Calu3 (cell line): Measurements from ENCODE around the gene SLC31A1. TPM values are rescaled to one million over a fixed set of nuclear protein-coding genes. Genes with fewer than 3 reads are reported as not detected.

ENCODE experiments used
- BruUV-seq: library from RNA; stranded (reverse); fragments of 400-500 nt; replicated peaks from 2 replicates; lab custom pipeline; 2021; lab: Mats Ljungman, UMichigan
- CTCF ChIA-PET: fragments of 300-600 bp; sonication (Branson Sonifier 250); formaldehyde crosslinking; loops from one replicate; lab custom pipeline; 2022; ENCODE audit warnings: antibody characterized with exemption; lab: Charles Lee
- DNase-seq: peaks from one replicate; pipeline ENCODE4 v3.0.0; 2022
- H3K27ac Mint-ChIP-seq: one replicate; pipeline ENCODE4 v1.8.0; 2022; ENCODE audit warnings: mixed read lengths; ENCODE audit not compliant: unreplicated experiment
- H3K27me3 Mint-ChIP-seq: one replicate; pipeline ENCODE4 v1.8.0; 2022; ENCODE audit warnings: mixed read lengths; ENCODE audit not compliant: unreplicated experiment
- H3K36me3 Mint-ChIP-seq: one replicate; pipeline ENCODE4 v1.8.0; 2022; ENCODE audit warnings: mild to moderate bottlenecking, moderate library complexity, mixed read lengths; ENCODE audit not compliant: insufficient read depth, unreplicated experiment
- H3K4me1 Mint-ChIP-seq: one replicate; pipeline ENCODE4 v1.8.0; 2022; ENCODE audit warnings: mild to moderate bottlenecking, low read depth, mixed read lengths; ENCODE audit not compliant: unreplicated experiment
- H3K4me3 Mint-ChIP-seq: one replicate; pipeline ENCODE4 v1.8.0; 2022; ENCODE audit warnings: mild to moderate bottlenecking, low read depth, moderate library complexity, mixed read lengths; ENCODE audit not compliant: unreplicated experiment
- H3K9me3 Mint-ChIP-seq: one replicate; pipeline ENCODE4 v1.8.0; 2022; ENCODE audit warnings: low read depth, mixed read lengths; ENCODE audit not compliant: unreplicated experiment
- intact Hi-C: fragments of 100-400 bp; cut with micrococcal nuclease; formaldehyde crosslinking; loops from one replicate; pipeline ENCODE4 v1.10.0; 2022; ENCODE audit not compliant: unreplicated experiment
- total RNA-seq: library from RNA; stranded (reverse); gene quantifications from 2 replicates; pipeline ENCODE4 v1.2.3, GENCODE V29; 2022
- TF ChIP-seq, protein P1 (sequence below): fragments of 200-600 bp; IDR thresholded peaks from one replicate; pipeline ENCODE4 v1.8.0; 2022; ENCODE audit warnings: antibody characterized with exemption; ENCODE audit not compliant: unreplicated experiment

SLC31A1 gene
- total RNA-seq, 1 experiment from 2014 or later, result 21.0 TPM

DNA sequence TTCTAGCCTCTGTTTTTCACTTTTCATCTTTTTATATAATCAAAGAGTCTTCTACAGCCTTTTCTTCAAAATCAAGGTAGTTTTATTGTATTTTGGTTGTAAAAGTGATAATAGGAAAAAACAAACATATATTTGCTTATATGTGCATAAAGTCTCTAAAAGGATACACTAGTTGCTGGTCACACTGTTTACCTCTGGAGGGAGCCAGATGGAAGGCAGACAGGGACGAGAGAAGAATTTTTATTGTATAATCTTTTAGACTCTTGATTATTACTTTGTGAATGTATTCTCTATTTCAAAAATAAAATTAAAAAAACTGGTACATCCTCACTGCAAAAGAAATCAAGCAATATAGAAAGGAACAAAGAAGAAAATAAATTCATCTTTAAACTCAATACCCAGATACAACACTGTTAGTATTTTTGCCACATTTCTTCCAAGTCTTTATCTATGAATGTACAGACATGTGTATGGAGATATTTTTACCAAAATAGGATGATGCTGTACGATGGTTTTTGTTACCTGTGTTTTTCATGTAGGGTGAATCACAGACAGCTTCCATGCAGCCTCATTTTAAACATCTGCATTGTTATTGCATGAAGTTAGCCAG, 88.0 kb downstream of the SLC31A1 start:
- no peak overlapping the region for H3K4me3 Mint-ChIP-seq
- no TSS peak for BruUV-seq
- intact Hi-C loops, result loop anchor here (1.0 kb wide), 2 partner anchors 98 to 349 kb away; no protein-coding TSS in a partner anchor
- no peaks in the 10 kb centered on the region for H3K27me3 Mint-ChIP-seq
- no peaks in the 10 kb centered on the region for H3K36me3 Mint-ChIP-seq
- CTCF ChIA-PET, result no interaction called here
- no peaks in the 10 kb centered on the region for H3K9me3 Mint-ChIP-seq
- TF ChIP-seq, protein P1, sequence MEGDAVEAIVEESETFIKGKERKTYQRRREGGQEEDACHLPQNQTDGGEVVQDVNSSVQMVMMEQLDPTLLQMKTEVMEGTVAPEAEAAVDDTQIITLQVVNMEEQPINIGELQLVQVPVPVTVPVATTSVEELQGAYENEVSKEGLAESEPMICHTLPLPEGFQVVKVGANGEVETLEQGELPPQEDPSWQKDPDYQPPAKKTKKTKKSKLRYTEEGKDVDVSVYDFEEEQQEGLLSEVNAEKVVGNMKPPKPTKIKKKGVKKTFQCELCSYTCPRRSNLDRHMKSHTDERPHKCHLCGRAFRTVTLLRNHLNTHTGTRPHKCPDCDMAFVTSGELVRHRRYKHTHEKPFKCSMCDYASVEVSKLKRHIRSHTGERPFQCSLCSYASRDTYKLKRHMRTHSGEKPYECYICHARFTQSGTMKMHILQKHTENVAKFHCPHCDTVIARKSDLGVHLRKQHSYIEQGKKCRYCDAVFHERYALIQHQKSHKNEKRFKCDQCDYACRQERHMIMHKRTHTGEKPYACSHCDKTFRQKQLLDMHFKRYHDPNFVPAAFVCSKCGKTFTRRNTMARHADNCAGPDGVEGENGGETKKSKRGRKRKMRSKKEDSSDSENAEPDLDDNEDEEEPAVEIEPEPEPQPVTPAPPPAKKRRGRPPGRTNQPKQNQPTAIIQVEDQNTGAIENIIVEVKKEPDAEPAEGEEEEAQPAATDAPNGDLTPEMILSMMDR, result peak; percentile 15
- peak; percentile 20 for DNase-seq
- no peaks in the 10 kb centered on the region for H3K4me1 Mint-ChIP-seq
- H3K27ac Mint-ChIP-seq, result no peak overlapping the region

DNA sequence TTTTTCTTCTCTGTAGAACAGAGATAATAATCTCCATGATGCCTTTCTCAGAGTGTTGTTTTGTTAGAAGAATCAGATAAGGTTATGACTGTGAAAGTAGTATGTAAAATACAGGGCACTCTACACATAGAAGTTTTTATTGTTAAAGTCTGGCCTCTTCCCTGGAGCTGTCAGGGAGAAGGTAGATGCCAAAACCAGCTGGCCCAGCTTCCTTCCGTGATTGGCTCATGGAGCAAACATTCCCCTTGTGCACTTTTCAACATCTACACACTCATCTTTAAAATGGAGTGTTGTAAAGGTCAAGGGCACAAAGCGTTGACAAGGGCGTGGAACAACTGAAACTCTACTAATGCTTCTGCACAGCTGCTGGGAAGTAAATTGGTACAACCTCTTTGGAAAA, 89.2 kb downstream of the SLC31A1 start:
- H3K9me3 Mint-ChIP-seq, result no peaks in the 10 kb centered on the region
- intact Hi-C loops, result no loop called here
- H3K27ac Mint-ChIP-seq, result no peak overlapping the region
- H3K4me3 Mint-ChIP-seq, result no peak overlapping the region
- TF ChIP-seq, protein P1, result no peak
- H3K4me1 Mint-ChIP-seq, result no peaks in the 10 kb centered on the region
- no TSS peak for BruUV-seq
- no peaks in the 10 kb centered on the region for H3K36me3 Mint-ChIP-seq
- no peak for DNase-seq
- CTCF ChIA-PET, result no interaction called here
- no peaks in the 10 kb centered on the region for H3K27me3 Mint-ChIP-seq

DNA sequence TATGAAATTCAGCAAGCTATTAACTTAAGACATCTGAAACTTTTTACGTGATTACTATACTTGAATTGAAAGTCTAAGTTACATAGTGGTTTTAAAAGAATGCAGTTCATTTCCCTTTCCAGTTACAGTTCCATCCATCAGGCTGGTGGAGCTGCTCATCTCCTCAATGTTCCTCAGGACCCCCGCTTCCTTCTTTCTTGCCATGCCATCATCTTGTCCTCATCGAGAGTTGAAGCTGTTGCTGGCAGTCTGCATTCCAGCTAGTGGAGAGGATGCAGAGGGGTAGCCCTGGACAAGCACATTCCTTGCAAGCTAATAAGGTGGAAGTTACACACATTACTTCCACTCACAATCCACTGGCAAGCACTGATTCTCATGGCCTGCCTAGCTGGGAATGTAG, 90.6 kb downstream of the SLC31A1 start:
- H3K27me3 Mint-ChIP-seq, result no peaks in the 10 kb centered on the region
- CTCF ChIA-PET, result interaction anchor here (0.6 kb wide), 1 partner anchor 71 kb away, joined by 3 read pairs; no protein-coding TSS in a partner anchor
- H3K9me3 Mint-ChIP-seq, result no peaks in the 10 kb centered on the region
- BruUV-seq, result no TSS peak
- no peak overlapping the region for H3K27ac Mint-ChIP-seq
- TF ChIP-seq, protein P1, result no peak
- intact Hi-C loops, result no loop called here
- H3K4me3 Mint-ChIP-seq, result no peak overlapping the region
- H3K36me3 Mint-ChIP-seq, result no peaks in the 10 kb centered on the region
- H3K4me1 Mint-ChIP-seq, result no peaks in the 10 kb centered on the region
- DNase-seq, result no peak

GRCh38 chr9:113313261-113313660, 91.9 kb downstream of the SLC31A1 start:
- BruUV-seq, result no TSS peak
- no peaks in the 10 kb centered on the region for H3K9me3 Mint-ChIP-seq
- TF ChIP-seq, protein P1, result no peak
- no peaks in the 10 kb centered on the region for H3K27me3 Mint-ChIP-seq
- H3K36me3 Mint-ChIP-seq, result no peaks in the 10 kb centered on the region
- no peak overlapping the region for H3K4me3 Mint-ChIP-seq
- DNase-seq, result no peak
- no peak overlapping the region for H3K27ac Mint-ChIP-seq
- CTCF ChIA-PET, result no interaction called here
- intact Hi-C loops, result no loop called here
- H3K4me1 Mint-ChIP-seq, result no peaks in the 10 kb centered on the region

Other genes with a start within 250 kb of the SLC31A1 start
- 2.0 and 2.2 TPM in 2 replicates for gene ZNF883, start 209.4 kb upstream of the SLC31A1 start, total RNA-seq
- gene ZFP37, start 164.8 kb upstream of the SLC31A1 start, total RNA-seq, result 1.2 and 1.3 TPM in 2 replicates
- gene SLC31A2, start 70.5 kb upstream of the SLC31A1 start, total RNA-seq, result 0.76 and 1.8 TPM in 2 replicates
- 19.2 and 19.3 TPM in 2 replicates for gene FKBP15, start 267 bp upstream of the SLC31A1 start, total RNA-seq
- 20.5 and 21.3 TPM in 2 replicates for gene CDC26, start 54.0 kb downstream of the SLC31A1 start, total RNA-seq
- gene PRPF4, start 54.1 kb downstream of the SLC31A1 start, total RNA-seq, result 23.7 TPM in 2 replicates
- 0.76 and 1.5 TPM in 2 replicates for gene RNF183, start 81.8 kb downstream of the SLC31A1 start, total RNA-seq
- gene WDR31, start 118.7 kb downstream of the SLC31A1 start, total RNA-seq, result 3.1 and 4.0 TPM in 2 replicates
- 14.5 and 17.4 TPM in 2 replicates for gene BSPRY, start 128.0 kb downstream of the SLC31A1 start, total RNA-seq
- gene HDHD3, start 155.4 kb downstream of the SLC31A1 start, total RNA-seq, result 30.8 and 35.2 TPM in 2 replicates
- 20.6 and 24.1 TPM in 2 replicates for gene ALAD, start 179.7 kb downstream of the SLC31A1 start, total RNA-seq
- gene POLE3, start 189.1 kb downstream of the SLC31A1 start, total RNA-seq, result 37.7 and 41.0 TPM in 2 replicates
- 0.33 and 0.51 TPM in 2 replicates for gene C9orf43, start 189.2 kb downstream of the SLC31A1 start, total RNA-seq
- 61.8 and 68.3 TPM in 2 replicates for gene RGS3, start 242.2 kb downstream of the SLC31A1 start, total RNA-seq